HG02610 (cell line): Measurements from ENCODE around the gene SLC9A8.
"Not testable (repeated sequence)": the region's sequence is repeated elsewhere in the genome, so short reads cannot be mapped to it uniquely, and the experiment has no call there.

Experiments used
- ATAC-seq: cut with Tn5 transposase; IDR thresholded peaks from one replicate; pipeline ENCODE4 v1.9.1; 2021; ENCODE audit warnings: mild to moderate bottlenecking, moderate library complexity; ENCODE audit not compliant: unreplicated experiment

SLC9A8 gene, protein sequence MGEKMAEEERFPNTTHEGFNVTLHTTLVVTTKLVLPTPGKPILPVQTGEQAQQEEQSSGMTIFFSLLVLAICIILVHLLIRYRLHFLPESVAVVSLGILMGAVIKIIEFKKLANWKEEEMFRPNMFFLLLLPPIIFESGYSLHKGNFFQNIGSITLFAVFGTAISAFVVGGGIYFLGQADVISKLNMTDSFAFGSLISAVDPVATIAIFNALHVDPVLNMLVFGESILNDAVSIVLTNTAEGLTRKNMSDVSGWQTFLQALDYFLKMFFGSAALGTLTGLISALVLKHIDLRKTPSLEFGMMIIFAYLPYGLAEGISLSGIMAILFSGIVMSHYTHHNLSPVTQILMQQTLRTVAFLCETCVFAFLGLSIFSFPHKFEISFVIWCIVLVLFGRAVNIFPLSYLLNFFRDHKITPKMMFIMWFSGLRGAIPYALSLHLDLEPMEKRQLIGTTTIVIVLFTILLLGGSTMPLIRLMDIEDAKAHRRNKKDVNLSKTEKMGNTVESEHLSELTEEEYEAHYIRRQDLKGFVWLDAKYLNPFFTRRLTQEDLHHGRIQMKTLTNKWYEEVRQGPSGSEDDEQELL

DNA sequence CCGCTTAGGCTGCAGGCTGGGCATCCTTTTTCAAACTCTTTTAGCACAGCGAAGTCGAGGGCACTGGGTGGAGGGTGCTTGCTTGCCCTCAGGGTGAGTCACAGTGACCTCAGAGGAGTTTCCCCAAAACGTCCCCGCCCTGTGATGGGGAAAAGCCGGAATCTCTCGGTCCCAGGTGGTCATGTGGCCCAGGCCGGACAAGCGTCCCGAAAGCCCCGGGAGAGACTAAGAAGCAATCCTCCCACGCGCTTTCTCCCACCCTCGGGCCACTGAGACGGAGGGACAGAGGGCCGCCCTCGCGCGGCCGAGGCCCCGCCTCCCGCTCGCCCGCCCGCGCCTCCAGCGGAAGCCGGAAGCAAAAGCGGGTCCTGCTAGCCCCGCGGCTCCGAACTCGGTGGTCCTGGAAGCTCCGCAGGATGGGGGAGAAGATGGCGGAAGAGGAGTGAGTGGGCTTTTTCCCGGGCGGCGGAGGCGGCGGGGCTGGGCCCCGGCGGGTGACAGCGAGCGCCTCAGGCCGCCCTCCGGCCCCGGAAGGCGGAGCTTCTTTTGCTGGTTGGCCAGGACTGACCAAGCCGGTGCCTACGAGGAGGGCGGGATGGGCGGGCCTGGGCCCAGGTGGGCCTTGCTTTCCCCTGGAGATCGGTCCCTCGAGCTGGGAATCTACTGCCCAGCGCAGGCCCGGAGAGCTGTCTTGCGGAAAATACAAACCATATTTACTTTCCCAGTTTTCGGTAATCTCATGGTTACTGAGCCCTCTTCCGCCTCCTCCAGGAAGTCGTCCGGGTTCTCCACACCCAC lies at the start of gene SLC9A8:
TSS of gene SLC9A8 (plus strand) at position 322 of the 798 bp plus-strand sequence. CDS start at position 417, 95 bp downstream.
- ATAC-seq = peak; percentile 73

DNA sequence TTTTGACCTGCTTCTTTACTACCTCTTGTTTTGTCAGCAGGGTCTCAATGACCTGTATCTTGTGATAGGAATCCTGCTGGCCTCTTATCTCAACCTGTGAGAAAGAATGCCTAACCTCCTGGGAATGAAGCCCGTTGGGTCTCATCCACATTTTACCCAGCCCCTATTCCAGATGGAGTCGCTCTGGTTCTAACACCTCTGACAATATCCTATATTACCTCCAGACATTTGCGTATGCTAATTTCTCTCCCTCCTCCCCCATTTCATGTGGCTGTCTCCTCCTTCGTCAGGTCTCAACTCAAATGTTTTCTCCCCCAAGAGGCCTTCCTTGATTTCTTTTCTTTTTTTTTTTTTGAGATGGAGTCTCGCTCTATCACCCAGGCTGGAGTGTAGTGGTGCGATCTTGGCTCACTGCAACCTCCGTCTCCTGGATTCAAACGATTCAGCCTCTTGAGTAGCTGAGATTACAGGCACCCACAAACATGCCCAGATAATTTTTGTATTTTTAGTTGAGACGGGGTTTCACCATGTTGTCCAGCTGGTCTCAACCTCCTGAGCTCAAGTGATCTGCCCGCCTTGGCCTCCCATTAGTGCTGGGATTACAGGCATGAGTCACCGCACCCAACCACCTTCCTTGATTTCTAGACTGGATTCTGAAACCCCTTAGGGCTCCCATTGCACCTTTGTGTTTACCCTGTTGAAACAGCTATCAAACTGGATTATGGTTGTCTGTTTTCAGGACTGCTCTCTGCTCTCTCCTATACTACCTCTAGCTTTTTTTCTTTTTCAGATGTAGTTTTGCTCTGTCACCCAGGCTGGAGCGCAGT lies 49.5 kb upstream of the SLC9A8 start:
- ATAC-seq = no peak

- no peak for ATAC-seq
Observed at GRCh38 chr20:49765413-49765736, 47.3 kb upstream of the SLC9A8 start.

GRCh38 chr20:49765846-49766541 lies 46.6 kb upstream of the SLC9A8 start:
- no peak for ATAC-seq

DNA sequence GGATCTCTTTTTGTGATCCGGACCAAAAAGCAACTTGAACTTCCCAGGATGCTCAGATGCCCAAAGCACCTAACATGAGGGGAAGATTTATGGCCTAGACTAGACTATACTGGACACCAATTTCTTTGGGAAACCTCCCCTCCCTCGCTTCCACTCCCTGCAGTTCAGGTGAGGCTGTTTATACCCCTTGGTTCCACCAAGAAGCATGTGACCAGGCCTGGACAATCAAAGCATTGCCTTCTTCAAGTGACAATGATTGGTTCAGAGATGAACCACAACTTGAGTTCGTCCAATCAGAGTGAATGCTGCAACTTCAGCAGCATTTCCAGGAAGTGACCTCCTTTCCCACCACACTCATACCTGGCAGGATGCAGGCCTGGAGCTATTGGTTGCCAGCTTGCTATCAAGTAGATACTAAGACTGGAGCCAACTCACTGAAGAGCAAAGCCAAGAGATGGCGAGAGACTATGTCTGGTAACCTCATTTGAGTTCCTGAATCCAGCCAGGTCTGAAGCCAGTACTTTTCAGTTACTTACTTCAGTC lies 45.6 kb upstream of the SLC9A8 start:
- ATAC-seq = no peak

GRCh38 chr20:49768204-49769047 lies 44.2 kb upstream of the SLC9A8 start:
- ATAC-seq = no peak

- no peak for ATAC-seq
Observed at GRCh38 chr20:49769048-49769581, 43.5 kb upstream of the SLC9A8 start.

DNA sequence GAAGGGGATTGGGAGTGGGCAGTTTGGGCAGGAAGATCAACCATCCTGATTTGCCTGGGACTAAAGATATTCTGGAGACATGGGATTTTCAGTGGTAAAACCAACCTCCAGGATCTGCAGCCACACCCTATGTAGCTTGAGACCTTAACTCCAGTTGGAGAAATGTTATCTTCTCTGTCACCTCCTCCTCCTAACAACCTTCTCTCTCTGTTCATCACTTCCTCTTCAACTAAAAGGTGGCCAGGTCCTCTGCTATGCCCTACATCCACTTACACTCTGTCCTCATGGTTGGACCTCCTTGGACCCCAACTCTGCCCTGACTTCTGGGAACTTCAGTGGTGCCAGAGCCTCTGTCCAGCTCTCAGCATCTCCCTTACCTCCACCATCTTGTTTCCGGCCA lies 42.0 kb upstream of the SLC9A8 start:
- ATAC-seq = no peak

GRCh38 chr20:49774213-49774612 lies 38.4 kb upstream of the SLC9A8 start:
- ATAC-seq = not testable (repeated sequence)

DNA sequence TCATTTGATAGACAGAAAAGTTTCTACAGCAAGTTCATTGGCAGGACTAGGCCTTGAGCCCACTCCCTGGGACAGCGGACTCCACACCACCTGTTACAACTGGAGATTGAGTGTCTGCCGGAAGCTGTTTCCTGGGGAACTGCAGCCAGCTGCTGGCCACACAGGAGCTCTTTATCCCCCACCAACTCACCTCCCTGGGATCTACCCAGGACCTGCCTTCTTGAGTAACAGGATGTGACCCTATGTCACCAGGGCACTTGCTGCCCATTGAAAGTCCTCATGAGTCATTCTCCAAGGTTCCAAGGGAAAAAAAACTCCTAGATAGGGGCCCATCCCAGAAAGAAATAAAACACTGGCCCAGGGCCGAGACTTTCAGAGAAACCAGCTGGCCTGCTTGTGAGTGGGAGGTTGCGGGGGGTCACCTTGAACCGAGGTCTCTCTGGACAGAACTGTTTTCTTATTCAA lies 37.4 kb upstream of the SLC9A8 start:
- no peak for ATAC-seq

DNA sequence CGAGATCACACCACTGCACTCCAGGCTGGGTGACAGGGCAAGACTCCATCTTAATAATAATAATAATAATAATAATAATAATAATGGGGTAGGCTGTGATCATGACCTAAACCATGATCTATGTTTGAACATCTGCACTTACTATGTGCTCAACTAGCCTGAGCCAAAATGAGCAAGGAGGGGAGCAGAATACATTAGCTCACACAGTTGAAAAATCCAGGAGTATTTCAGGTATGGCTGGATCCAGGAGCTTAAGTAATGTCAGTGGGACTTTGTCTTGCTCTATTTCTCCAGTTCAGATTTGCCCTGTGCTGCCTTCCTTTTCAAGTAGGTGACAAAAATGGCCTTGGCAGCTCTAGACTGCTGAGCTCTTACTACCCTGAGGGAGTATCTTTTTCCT lies 32.7 kb upstream of the SLC9A8 start:
- no peak for ATAC-seq

GRCh38 chr20:49781676-49782075 lies 31.0 kb upstream of the SLC9A8 start:
- no peak for ATAC-seq

- ATAC-seq = not testable (repeated sequence)
Observed at GRCh38 chr20:49782439-49782838, 30.2 kb upstream of the SLC9A8 start.

- not testable (repeated sequence) for ATAC-seq
Observed at GRCh38 chr20:49783021-49783995, 29.3 kb upstream of the SLC9A8 start.

GRCh38 chr20:49784291-49784690 lies 28.3 kb upstream of the SLC9A8 start:
- ATAC-seq = no peak

DNA sequence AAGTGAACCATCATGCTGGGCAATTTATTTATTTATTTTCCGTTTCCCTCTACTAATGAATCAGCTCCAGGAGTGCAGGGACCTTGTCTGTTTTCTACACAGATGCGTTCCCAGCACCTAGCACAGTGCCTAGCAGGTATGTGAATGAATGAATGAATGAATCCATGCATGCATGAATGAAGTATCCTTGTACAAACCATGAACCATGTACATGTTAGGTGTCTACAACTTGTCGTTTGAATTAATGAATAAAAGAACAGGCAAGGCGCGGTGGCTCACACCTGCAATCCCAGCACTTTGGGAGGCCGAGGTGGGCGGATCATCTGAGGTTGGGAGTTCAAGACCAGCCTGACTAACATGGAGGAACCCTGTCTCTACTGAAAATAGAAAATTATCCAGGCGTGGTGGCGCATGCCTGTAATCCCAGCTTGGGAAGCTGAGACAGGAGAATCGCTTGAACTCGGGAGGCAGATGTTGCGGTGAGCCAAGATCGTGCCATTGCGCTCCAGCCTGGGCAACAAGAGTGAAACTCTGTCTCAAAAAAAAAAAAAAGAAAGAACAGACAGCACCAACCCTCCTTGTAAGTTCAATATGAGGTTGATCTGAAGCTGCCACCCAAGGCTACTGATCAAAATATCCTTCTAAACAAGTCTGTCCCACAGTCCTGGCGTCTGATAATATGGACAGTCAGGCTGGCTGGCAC lies 27.3 kb upstream of the SLC9A8 start:
- ATAC-seq = peak; percentile 6

DNA sequence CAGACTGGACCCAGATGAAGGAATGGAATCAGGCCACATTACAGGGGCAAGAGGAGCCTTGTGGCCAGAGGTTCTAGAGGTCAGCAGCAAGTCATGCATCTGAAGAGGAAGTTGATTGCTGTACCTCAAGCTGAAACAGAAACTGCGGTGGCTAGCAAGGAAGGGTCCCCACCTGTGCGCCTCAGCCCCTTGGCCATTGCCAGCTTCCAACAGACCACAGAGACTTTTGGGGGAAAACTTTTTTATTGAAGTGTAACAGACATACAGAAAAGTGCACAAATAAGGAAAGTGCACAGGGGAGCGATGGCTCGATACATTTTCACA lies 26.8 kb upstream of the SLC9A8 start:
- ATAC-seq = peak; percentile 82
